GM12891 (cell line): ENCODE results near the gene C10orf90.

Experiments
- PAX5 ChIP-seq: IDR thresholded peaks from 2 replicates; pipeline ENCODE4 v1.6.1; 2011; ENCODE audit warnings: low read length, moderate library complexity, mild to moderate bottlenecking; ENCODE audit not compliant: insufficient read depth, severe bottlenecking
- POLR2A ChIP-seq: IDR thresholded peaks from 2 replicates; pipeline ENCODE4 v1.6.1; 2011; ENCODE audit warnings: low read depth, low read length, control low read depth
- POLR2AphosphoS5 ChIP-seq: IDR thresholded peaks from 2 replicates; pipeline ENCODE4 v1.6.1; 2011; ENCODE audit warnings: low read depth, low read length, control low read depth
- SPI1 ChIP-seq: IDR thresholded peaks from 2 replicates; pipeline ENCODE4 v1.6.1; 2011; ENCODE audit warnings: low read depth, low read length, control low read depth

- TF ChIP-seq POLR2A (no peak), POLR2AphosphoS5 (no peak), PAX5 (no peak), SPI1 (no peak)
Observed at GRCh38 chr10:126632705-126633104, 37.8 kb downstream of the C10orf90 start.
